Embryonic facial prominence (tissue), 1 donor: ENCODE results near the gene ABL1.

Experiments
- DNase-seq: peaks from one replicate; pipeline ENCODE4 v3.0.0-alpha.2; 2016; ENCODE audit errors: extremely low spot score

The ABL1 gene

DNA sequence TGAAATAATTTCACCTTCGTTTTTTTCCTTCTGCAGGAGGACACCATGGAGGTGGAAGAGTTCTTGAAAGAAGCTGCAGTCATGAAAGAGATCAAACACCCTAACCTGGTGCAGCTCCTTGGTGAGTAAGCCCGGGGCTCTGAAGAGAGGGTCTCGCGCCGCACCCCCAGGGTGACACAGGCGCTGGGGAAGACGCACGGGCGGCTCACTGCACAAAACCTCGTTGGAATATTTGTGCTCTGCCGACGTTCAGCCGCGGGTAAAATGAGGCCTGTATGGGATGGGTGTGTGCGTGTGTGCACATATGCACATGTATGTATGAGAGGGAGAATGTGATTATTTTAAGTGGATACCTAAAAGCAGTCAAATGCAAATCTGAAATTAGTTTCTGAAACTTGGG, 37.0 kb downstream of the ABL1 start:
- DNase-seq: no peak

DNA sequence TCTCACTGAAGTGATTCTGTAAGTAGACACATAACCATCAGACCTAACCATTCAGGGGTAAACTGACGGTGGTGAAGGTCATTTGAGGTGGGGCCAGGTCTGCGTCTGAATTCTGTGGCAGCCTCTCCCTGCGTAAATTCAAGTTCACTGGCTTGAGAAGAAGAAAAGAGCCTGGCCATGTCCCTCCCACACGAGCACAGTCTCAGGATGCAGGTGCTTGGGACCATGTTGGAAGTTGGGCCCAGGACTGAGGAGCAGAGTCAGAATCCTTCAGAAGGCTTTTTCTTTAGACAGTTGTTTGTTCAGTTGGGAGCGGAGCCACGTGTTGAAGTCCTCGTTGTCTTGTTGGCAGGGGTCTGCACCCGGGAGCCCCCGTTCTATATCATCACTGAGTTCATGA, 37.5 kb downstream of the ABL1 start:
- DNase-seq: no peak

DNA sequence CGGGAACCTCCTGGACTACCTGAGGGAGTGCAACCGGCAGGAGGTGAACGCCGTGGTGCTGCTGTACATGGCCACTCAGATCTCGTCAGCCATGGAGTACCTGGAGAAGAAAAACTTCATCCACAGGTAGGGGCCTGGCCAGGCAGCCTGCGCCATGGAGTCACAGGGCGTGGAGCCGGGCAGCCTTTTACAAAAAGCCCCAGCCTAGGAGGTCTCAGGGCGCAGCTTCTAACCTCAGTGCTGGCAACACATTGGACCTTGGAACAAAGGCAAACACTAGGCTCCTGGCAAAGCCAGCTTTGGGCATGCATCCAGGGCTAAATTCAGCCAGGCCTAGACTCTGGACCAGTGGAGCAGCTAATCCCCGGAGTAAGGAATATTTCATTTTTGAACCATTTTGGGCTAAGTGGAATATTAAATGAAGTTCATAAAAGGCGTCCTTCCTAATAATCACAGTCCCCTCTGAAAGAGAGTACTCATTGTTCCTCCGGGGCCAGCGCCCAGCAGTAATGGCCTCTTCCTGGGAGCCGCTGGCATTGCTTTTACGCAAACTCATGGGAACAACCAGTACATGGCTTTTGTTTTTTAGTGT, 38.0 kb downstream of the ABL1 start:
- DNase-seq: no peak

DNA sequence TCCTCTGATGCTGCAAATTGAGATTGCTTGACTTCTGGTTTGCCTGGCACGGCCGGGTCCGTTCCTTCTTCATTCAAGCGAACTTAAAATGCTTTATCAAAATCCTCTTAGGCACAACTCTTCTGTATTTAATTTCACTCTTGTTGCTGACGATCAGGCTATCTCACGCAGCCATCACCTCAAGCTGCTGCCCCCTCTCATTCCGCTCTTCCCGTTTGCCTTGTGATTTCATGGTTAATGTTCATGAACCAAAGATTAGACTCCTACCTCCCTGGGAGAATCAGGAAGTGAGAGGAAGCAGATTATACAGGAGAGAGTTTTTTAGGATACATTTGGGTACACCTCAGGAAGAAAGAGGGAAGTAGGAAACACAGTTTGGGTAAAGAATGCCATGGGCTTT, 38.9 kb downstream of the ABL1 start:
- no peak for DNase-seq

DNA sequence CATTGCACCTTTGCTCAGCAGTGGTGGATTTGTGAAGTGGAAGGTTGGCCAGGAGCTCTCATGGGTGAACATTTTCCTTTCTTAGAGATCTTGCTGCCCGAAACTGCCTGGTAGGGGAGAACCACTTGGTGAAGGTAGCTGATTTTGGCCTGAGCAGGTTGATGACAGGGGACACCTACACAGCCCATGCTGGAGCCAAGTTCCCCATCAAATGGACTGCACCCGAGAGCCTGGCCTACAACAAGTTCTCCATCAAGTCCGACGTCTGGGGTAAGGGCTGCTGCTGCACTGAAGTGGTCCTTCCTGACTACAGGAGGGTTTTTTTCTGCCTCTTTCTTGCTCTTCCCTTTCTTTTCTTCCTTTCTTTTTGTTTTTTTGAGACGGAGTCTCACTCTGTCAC, 39.7 kb downstream of the ABL1 start:
- no peak for DNase-seq

DNA sequence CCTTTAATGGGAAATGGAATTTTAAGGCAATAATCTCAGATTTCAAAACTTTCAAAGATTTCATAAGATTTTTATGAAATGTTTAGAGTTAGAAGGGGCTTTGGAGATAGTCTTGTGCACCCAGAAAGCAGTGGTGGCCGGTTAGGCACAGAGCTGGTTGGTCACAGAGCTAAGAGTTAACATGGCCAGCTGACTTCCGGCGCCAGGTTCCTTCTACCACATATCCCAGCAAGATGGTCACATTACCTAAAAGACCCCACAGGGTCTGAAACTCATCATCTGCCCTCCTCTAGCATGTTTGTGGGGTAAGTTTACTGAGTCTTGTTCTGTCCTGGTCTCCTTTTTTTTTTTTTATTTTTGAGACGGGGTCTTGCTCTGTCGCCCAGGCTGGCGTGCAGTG, 42.2 kb downstream of the ABL1 start:
- DNase-seq: no peak

DNA sequence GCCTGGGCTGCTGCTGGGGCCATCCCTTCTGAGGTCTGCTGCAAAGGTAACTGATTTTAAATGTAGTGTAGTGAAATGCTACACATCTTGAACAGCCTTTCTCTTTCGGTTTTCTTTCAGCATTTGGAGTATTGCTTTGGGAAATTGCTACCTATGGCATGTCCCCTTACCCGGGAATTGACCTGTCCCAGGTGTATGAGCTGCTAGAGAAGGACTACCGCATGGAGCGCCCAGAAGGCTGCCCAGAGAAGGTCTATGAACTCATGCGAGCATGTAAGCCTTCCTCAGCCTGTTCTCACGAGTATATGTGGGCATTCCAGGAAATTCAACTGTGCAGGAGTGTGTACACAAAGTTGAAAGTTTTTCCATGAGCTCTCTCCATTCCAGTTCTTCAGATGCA, 43.2 kb downstream of the ABL1 start:
- no peak for DNase-seq

DNA sequence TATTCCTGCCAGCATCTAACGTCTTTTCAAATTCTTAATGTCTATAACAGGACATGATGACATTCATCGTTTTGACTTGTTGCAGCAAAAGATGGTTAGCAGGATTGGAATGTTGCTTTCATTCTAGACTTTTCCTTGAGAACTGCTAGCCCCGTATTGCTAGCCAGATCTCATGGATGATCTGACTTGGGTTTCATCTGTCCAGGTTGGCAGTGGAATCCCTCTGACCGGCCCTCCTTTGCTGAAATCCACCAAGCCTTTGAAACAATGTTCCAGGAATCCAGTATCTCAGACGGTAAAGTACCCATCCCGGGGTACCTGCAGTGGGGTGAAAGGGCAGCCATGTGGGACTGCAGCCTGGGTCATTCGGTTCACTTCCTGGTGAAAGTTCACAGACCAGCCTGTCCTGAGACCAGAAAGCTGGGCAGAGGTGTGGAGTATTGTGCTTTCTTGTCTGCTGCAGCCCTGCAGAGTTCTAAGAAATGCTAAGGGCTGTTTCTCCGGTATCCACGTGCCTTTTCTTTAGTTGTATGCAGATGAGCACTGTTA, 44.9 kb downstream of the ABL1 start:
- DNase-seq: no peak

DNA sequence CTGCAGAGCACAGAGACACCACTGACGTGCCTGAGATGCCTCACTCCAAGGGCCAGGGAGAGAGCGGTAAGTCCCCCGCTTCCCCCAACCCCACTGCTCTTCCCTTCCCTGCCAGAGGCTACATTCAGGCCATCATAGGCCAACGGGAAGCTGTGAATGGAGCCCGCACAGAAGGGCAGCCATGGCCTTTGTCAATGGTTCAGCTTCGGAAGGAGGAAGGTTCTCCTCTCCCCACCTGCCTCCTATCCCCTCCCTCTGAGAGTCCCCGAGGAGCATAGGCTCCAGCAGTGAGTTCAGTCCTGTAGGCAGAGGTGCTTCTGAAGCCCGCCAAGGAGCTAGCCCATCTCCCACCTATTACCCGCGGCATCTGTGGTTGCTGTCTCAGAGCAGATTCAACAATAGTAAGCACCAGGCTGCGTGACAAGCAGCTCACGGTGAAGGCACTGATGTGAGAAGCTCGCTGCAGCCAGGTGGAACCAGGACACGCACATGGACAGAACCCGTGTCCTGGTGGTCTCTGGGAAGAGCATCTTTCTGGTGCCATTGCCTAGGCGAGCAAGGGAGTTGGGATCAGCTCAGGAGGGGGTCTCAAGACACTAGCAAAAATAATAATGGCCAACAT, 45.7 kb downstream of the ABL1 start:
- no peak for DNase-seq

DNA sequence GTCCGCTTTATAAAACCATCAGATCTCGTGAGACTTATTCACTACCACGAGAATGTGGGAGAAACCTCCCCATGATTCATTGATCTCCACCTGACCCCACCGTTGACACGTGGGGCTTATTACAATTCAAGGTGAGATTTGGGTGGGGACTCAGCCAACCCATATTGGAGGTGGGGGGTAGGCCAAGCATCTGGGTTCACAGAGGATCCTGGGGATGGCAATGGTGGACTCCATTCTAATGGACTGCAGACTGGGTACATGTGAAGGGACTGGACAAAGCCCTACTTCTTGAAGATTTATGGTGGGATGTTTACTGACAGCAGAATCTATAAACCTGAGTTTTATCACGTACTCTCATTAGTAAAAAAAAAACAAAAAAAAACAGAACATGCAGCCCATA, 46.5 kb downstream of the ABL1 start:
- no peak for DNase-seq

DNA sequence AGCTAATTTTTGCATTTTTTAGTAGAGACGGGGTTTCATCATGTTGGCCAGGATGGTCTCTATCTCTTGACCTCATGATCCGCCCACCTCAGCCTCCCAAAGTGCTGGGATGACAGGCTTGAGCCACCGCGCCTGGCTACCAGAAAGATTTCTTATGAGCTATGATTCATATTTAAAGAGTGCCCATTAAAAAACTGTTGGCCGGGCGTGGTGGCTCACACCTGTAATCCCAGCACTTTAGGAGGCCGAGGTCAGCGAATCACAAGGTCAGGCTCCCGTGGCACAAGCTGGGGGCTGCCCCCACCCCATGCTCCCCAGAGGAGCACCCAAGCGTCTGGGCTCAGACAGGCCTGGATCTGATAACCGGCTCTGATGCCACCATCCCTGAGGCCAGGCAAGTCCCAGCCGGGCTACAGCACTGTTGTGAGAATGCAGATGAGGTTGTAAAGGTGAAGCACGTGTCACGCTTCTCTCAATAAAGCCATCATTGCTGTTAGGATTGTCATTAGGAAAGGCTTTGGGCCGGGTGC, 47.7 kb downstream of the ABL1 start:
- DNase-seq: no peak

DNA sequence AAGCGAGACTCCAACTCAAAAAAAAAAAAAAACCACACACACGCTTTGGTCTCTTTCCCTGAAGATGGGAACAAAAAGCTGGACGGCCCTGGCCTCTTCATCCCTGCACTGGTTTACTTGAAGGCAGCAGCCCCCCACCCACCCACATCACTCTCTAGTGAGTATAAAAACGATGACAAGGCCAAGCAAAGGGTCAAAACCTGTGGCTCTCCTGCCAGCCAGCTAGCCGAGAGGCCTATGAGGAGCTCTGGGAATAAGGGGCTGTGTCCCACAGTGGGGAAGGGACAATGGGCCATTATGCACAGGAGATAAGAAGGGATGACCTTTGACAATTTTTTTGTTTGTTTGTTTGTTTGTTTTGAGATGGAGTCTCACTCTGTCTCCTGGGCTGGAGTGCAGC, 48.4 kb downstream of the ABL1 start:
- DNase-seq: no peak

DNA sequence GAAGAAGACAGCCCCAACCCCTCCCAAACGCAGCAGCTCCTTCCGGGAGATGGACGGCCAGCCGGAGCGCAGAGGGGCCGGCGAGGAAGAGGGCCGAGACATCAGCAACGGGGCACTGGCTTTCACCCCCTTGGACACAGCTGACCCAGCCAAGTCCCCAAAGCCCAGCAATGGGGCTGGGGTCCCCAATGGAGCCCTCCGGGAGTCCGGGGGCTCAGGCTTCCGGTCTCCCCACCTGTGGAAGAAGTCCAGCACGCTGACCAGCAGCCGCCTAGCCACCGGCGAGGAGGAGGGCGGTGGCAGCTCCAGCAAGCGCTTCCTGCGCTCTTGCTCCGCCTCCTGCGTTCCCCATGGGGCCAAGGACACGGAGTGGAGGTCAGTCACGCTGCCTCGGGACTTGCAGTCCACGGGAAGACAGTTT, 49.1 kb downstream of the ABL1 start:
- no peak for DNase-seq

DNA sequence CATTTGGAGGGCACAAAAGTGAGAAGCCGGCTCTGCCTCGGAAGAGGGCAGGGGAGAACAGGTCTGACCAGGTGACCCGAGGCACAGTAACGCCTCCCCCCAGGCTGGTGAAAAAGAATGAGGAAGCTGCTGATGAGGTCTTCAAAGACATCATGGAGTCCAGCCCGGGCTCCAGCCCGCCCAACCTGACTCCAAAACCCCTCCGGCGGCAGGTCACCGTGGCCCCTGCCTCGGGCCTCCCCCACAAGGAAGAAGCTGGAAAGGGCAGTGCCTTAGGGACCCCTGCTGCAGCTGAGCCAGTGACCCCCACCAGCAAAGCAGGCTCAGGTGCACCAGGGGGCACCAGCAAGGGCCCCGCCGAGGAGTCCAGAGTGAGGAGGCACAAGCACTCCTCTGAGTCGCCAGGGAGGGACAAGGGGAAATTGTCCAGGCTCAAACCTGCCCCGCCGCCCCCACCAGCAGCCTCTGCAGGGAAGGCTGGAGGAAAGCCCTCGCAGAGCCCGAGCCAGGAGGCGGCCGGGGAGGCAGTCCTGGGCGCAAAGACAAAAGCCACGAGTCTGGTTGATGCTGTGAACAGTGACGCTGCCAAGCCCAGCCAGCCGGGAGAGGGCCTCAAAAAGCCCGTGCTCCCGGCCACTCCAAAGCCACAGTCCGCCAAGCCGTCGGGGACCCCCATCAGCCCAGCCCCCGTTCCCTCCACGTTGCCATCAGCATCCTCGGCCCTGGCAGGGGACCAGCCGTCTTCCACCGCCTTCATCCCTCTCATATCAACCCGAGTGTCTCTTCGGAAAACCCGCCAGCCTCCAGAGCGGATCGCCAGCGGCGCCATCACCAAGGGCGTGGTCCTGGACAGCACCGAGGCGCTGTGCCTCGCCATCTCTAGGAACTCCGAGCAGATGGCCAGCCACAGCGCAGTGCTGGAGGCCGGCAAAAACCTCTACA, 49.8 kb downstream of the ABL1 start:
- no peak for DNase-seq

DNA sequence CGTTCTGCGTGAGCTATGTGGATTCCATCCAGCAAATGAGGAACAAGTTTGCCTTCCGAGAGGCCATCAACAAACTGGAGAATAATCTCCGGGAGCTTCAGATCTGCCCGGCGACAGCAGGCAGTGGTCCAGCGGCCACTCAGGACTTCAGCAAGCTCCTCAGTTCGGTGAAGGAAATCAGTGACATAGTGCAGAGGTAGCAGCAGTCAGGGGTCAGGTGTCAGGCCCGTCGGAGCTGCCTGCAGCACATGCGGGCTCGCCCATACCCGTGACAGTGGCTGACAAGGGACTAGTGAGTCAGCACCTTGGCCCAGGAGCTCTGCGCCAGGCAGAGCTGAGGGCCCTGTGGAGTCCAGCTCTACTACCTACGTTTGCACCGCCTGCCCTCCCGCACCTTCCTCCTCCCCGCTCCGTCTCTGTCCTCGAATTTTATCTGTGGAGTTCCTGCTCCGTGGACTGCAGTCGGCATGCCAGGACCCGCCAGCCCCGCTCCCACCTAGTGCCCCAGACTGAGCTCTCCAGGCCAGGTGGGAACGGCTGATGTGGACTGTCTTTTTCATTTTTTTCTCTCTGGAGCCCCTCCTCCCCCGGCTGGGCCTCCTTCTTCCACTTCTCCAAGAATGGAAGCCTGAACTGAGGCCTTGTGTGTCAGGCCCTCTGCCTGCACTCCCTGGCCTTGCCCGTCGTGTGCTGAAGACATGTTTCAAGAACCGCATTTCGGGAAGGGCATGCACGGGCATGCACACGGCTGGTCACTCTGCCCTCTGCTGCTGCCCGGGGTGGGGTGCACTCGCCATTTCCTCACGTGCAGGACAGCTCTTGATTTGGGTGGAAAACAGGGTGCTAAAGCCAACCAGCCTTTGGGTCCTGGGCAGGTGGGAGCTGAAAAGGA, 50.7 kb downstream of the ABL1 start:
- no peak for DNase-seq

DNA sequence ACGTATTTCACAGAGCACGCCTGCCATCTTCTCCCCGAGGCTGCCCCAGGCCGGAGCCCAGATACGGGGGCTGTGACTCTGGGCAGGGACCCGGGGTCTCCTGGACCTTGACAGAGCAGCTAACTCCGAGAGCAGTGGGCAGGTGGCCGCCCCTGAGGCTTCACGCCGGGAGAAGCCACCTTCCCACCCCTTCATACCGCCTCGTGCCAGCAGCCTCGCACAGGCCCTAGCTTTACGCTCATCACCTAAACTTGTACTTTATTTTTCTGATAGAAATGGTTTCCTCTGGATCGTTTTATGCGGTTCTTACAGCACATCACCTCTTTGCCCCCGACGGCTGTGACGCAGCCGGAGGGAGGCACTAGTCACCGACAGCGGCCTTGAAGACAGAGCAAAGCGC, 51.9 kb downstream of the ABL1 start:
- no peak for DNase-seq

DNA sequence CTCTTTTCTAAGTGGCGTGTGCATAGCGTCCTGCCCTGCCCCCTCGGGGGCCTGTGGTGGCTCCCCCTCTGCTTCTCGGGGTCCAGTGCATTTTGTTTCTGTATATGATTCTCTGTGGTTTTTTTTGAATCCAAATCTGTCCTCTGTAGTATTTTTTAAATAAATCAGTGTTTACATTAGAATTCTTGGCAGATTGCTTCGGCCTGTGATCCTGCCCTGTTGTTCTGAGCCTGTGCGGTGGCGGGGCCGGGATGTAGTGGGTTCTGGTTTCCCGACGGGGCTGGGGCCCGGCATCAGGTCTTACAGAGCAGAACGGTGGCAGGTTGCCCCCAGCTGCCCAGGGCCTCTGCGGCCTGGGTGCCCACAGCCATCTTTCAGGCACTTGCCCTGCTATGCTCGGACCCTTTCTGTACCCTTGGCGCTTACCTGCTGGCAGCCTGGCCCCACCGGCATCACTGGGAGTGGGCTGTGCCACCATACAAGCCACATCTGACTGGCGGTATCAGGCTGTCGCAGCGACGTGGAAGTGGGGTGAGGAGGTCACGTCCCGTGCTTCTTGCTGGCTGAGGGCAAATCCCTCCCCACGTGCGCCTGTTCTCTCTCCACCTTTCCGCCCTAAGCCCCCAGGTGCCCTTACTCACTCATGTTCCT, 52.6 kb downstream of the ABL1 start:
- no peak for DNase-seq

DNA sequence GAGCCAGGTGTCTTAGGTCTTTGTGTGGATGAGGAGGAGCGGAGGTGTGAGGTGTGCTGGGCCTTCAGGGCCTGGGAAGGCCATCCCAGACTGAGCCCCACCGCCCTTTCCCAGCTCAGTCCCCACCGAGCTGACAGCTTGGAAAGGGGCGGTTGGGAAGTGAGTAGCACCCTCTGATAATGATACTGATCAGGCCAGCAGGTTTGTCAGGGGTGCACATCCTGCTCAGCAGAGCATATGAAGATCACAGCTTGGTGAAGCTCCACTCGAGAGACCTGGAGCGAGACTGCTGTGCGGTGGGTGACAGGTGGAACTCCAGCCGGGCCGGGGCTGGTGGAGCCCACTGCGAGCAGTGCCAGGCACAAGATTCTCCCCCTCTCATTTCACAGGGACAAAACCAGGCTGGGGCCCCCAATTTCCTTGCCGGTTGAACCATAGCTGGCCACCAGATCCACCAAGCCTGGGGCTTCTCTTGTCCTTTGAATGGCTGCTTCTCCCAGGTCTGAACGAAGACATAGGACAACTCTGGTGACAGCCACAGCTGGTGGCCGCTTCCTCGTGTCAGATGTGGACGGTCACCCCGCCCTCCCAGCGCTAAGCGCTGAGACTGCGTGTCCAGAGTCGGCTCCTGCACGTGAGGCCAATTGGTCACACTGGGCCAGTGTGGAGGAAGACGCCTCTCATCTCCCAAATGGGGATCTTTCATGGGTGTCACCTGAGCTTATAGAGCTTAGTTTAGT, 53.3 kb downstream of the ABL1 start:
- DNase-seq: no peak

DNA sequence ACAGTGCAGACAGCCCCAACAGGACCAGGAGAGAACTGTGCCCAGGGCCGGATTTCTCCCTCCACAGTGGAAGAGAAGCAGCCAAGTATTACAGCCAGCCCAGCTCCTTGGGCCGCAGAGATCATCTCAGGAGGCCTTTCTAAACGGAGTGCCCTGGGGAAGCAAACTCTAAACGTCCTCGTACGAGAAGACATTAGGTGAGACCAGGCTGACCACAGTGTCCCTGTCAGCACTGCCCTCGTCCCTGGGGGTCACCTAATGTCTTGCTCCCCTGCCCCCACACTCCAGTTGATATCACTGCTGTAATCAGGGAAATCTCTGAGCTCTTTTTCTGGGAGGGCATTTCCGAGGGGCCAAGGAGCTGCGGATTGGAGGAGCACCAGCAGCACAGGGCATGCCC, 55.1 kb downstream of the ABL1 start:
- DNase-seq: no peak
